Activated CD8-positive, alpha-beta T cell treated with anti-CD3 and anti-CD28 coated beads for 36 hours (primary cell): ENCODE results near the gene SCNN1B. TPM values are rescaled to one million over a fixed set of nuclear protein-coding genes. Genes with fewer than 3 reads are reported as not detected.
"Not testable (repeated sequence)": the region's sequence is repeated elsewhere in the genome, so short reads cannot be mapped to it uniquely, and the experiment has no call there.

Source experiments
- ATAC-seq: fragments of 200-7000 bp; cut with Tn5 transposase; one replicate; pipeline ENCODE4 v1.10.0; 2021; ENCODE audit warnings: mild to moderate bottlenecking, moderate library complexity
- CTCF ChIA-PET: fragments of 350-600 bp; sonication (Branson Sonifier 250); formaldehyde crosslinking; loops from one replicate; lab custom pipeline; 2021; ENCODE audit warnings: antibody characterized with exemption; lab: Charles Lee
- POLR2A ChIA-PET: fragments of 350-600 bp; sonication (Branson Sonifier 250); formaldehyde crosslinking; loops from one replicate; lab custom pipeline; 2021; ENCODE audit warnings: antibody characterized with exemption; lab: Charles Lee
- DNase-seq: peaks from one replicate; pipeline ENCODE4 v3.0.0-alpha.2; 2020
- H3K27ac Mint-ChIP-seq: one replicate; pipeline ENCODE4 v1.8.0; 2021; ENCODE audit warnings: mild to moderate bottlenecking, mixed read lengths
- H3K27me3 Mint-ChIP-seq: one replicate; pipeline ENCODE4 v1.8.0; 2021; ENCODE audit warnings: mixed read lengths
- H3K36me3 Mint-ChIP-seq: one replicate; pipeline ENCODE4 v1.8.0; 2021; ENCODE audit warnings: low read depth, mixed read lengths
- H3K4me1 Mint-ChIP-seq: one replicate; pipeline ENCODE4 v1.8.0; 2021; ENCODE audit warnings: low read depth, mixed read lengths
- H3K4me3 Mint-ChIP-seq: one replicate; pipeline ENCODE4 v1.8.0; 2021; ENCODE audit warnings: mild to moderate bottlenecking, moderate library complexity, mixed read lengths
- H3K9me3 Mint-ChIP-seq: one replicate; pipeline ENCODE4 v1.8.0; 2021; ENCODE audit warnings: mixed read lengths
- CTCF ChIP-seq: fragments of 200-600 bp; IDR thresholded peaks from one replicate; pipeline ENCODE4 v1.8.0; 2022; ENCODE audit warnings: antibody characterized with exemption, mild to moderate bottlenecking
- intact Hi-C: fragments of 100-400 bp; cut with micrococcal nuclease; formaldehyde crosslinking; loops from one replicate; pipeline ENCODE4 v1.10.0; 2022
- total RNA-seq, 2 experiments: library from RNA; stranded (reverse); gene quantifications; one replicate each; pipeline ENCODE4 v1.2.3, GENCODE V29; 2021

SCNN1B gene
- total RNA-seq = not detected

GRCh38 chr16:23302045-23302956 is at the start of gene SCNN1B:
SCNN1B (plus strand) TSS chr16:23302302; CDS start chr16:23348600, 46,298 bp downstream.
- peaks cover 3% of the 10 kb centered on the region for H3K4me1 Mint-ChIP-seq
- no peak within 1 kb of the TSS for H3K27ac Mint-ChIP-seq
- CTCF ChIA-PET = interaction anchor here (1.1 kb wide), 1 partner anchor 131 kb away, joined by 3 read pairs; no protein-coding TSS in a partner anchor
- no peaks in the 10 kb centered on the region for H3K36me3 Mint-ChIP-seq
- peaks cover 33% of the 10 kb centered on the region for H3K27me3 Mint-ChIP-seq
- no peaks in the 10 kb centered on the region for H3K9me3 Mint-ChIP-seq
- POLR2A ChIA-PET = no interaction called here
- intact Hi-C loops = no loop called here
- DNase-seq = peak; percentile 4
- no peak within 1 kb of the TSS for H3K4me3 Mint-ChIP-seq
- no peak for TF ChIP-seq CTCF
- ATAC-seq = no peak

- intact Hi-C loops = no loop called here
- Mint-ChIP-seq H3K4me3 (no peak overlapping the region), H3K9me3 (no peaks in the 10 kb centered on the region), H3K4me1 (no peaks in the 10 kb centered on the region), H3K27ac (no peak overlapping the region), H3K36me3 (no peaks in the 10 kb centered on the region), H3K27me3 (no peaks in the 10 kb centered on the region)
- DNase-seq (peak; percentile 25), ATAC-seq (no peak)
- CTCF ChIA-PET = no interaction called here
- POLR2A ChIA-PET = no interaction called here
- TF ChIP-seq CTCF = no peak
Measured at GRCh38 chr16:23252310-23252709, 49.8 kb upstream of the SCNN1B start.

GRCh38 chr16:23253650-23254049 is 48.5 kb upstream of the SCNN1B start:
- CTCF ChIA-PET, DNase-seq, intact Hi-C loops, H3K27me3 Mint-ChIP-seq, ATAC-seq, H3K9me3 Mint-ChIP-seq, H3K27ac Mint-ChIP-seq, H3K4me1 Mint-ChIP-seq, H3K36me3 Mint-ChIP-seq, H3K4me3 Mint-ChIP-seq, POLR2A ChIA-PET: not testable (repeated sequence)

- H3K27ac Mint-ChIP-seq = no peak overlapping the region
- POLR2A ChIA-PET = no interaction called here
- CTCF ChIA-PET = no interaction called here
- TF ChIP-seq CTCF = no peak
- peak; percentile 16 for DNase-seq
- no peaks in the 10 kb centered on the region for H3K4me1 Mint-ChIP-seq
- H3K9me3 Mint-ChIP-seq = no peaks in the 10 kb centered on the region
- no peaks in the 10 kb centered on the region for H3K36me3 Mint-ChIP-seq
- ATAC-seq = peak; percentile 60
- H3K27me3 Mint-ChIP-seq = no peaks in the 10 kb centered on the region
- no peak overlapping the region for H3K4me3 Mint-ChIP-seq
- intact Hi-C loops = no loop called here
Measured at GRCh38 chr16:23254338-23254737, 47.8 kb upstream of the SCNN1B start.

- Mint-ChIP-seq H3K4me1 (no peaks in the 10 kb centered on the region), H3K27me3 (peaks cover 2% of the 10 kb centered on the region), H3K4me3 (no peak overlapping the region), H3K36me3 (no peaks in the 10 kb centered on the region), H3K9me3 (no peaks in the 10 kb centered on the region), H3K27ac (no peak overlapping the region)
- ChIA-PET POLR2A (no interaction called here), CTCF (no interaction called here)
- DNase-seq (peak; percentile 5), ATAC-seq (peak; percentile 18)
- intact Hi-C loops = no loop called here
- TF ChIP-seq CTCF = no peak
Measured at GRCh38 chr16:23255000-23255399, 47.1 kb upstream of the SCNN1B start.
